Mesothelial cell of epicardium (in vitro differentiated cells): Measurements from ENCODE around the gene TFDP1. TPM values are rescaled to one million over a fixed set of nuclear protein-coding genes. Genes with fewer than 3 reads are reported as not detected.
A peak's percentile ranks its signal among the peaks of the same experiment; 100 is the strongest.

Experiments used
- DNase-seq, 2 experiments: peaks; one replicate each; pipeline ENCODE4 v3.0.0; 2021; ENCODE audit warnings: low spot score in 2 of 2; ENCODE audit not compliant: unreplicated experiment in 2 of 2
- H3K27ac Mint-ChIP-seq: 2 replicates; pipeline ENCODE4 v1.8.0; 2021; ENCODE audit warnings: mixed read lengths
- H3K27me3 Mint-ChIP-seq: 2 replicates; pipeline ENCODE4 v1.8.0; 2021; ENCODE audit warnings: low read depth, mixed read lengths
- H3K36me3 Mint-ChIP-seq: 2 replicates; pipeline ENCODE4 v1.8.0; 2021; ENCODE audit warnings: mixed read lengths
- H3K4me1 Mint-ChIP-seq: 2 replicates; pipeline ENCODE4 v1.8.0; 2021; ENCODE audit warnings: mixed read lengths
- H3K4me3 Mint-ChIP-seq: 2 replicates; pipeline ENCODE4 v1.8.0; 2021; ENCODE audit warnings: mild to moderate bottlenecking, moderate library complexity, mixed read lengths
- H3K9me3 Mint-ChIP-seq: 2 replicates; pipeline ENCODE4 v1.8.0; 2021; ENCODE audit warnings: mixed read lengths
- CTCF ChIP-seq: fragments of 200-600 bp; sonication (generic); IDR thresholded peaks from one replicate; pipeline ENCODE4 v1.5.0; 2021; ENCODE audit warnings: antibody characterized with exemption; ENCODE audit not compliant: unreplicated experiment
- total RNA-seq: library from RNA; stranded (reverse); gene quantifications from 3 replicates; pipeline ENCODE4 v1.2.1, GENCODE V29; 2021

The TFDP1 gene
- total RNA-seq, 1 donor from 2014 or later, result 52.6 TPM

DNA sequence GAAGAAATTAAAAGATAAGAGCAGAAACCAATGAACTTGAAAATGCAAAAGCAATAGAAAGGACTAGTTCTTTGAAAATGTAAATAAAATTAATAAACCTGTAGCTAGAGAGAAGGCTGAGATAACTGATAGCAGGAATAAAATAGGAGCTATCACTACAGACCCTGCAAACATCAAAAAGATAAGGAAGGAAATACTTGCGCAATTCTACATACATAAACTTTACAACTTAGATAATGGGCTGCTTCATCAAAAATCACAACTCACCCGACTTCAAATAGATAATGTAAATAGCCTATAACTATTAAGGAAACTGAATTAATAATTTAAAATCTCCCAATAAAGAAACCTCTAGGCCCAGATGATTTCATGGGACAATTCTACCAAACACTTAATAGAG, 77.0 kb downstream of the TFDP1 start:
- Mint-ChIP-seq H3K36me3 (no peaks in the 10 kb centered on the region), H3K9me3 (peaks cover 21% of the 10 kb centered on the region), H3K27me3 (peaks cover 3% of the 10 kb centered on the region), H3K4me3 (no peak overlapping the region), H3K27ac (no peak overlapping the region), H3K4me1 (no peaks in the 10 kb centered on the region)
- no peak for DNase-seq
- no peak for TF ChIP-seq CTCF

- Mint-ChIP-seq H3K4me1 (no peaks in the 10 kb centered on the region), H3K9me3 (peaks cover 21% of the 10 kb centered on the region), H3K27ac (no peak overlapping the region), H3K27me3 (peaks cover 3% of the 10 kb centered on the region), H3K4me3 (no peak overlapping the region), H3K36me3 (no peaks in the 10 kb centered on the region)
- DNase-seq, result peak in 1 of 2 experiments; percentile 13
- no peak for TF ChIP-seq CTCF
Observed at GRCh38 chr13:113663934-113664333, 79.4 kb downstream of the TFDP1 start.

DNA sequence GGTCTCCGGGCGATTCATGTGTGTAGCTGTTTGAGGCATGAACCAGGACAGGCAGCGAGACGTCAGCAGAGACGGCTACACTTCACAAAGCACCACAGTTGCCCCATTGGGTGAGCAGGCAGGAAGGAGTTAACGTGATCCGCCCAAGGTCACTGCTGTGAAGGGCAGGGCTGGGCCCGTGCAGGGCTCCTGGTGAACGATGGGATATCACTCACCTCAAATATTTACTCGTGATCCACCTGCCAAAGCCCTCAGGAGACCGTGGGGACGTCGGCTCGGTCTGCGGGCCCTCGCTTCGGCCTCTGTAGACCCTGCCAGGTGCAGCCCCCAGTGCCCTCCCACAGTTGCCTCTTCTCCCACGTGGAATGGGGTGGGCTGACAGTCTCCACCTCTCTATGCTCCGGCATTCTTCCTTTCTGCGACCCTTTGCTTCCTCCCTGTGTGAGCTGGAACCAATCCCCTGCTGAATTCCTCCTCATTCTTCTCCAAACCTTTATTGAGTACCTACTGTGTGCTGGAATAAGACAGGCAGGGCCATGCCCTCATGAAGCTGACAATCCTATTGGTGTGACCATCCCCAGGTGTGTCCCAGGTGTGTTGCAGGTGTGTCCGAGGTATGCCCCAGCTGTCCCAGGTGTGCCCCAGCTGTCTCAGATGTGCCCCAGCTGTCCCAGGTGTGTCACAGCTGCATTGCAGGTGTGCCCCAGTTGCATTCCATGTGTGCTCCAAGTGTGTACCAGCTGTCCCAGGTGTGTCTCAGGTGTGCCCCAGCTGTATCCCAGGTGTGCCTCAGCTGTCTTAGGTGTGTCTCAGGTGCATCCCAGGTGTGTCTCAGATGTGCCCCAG, 80.4 kb downstream of the TFDP1 start:
- TF ChIP-seq CTCF, result no peak
- Mint-ChIP-seq H3K4me3 (no peak overlapping the region), H3K27me3 (peaks cover 3% of the 10 kb centered on the region), H3K4me1 (no peaks in the 10 kb centered on the region), H3K27ac (no peak overlapping the region), H3K9me3 (peaks cover 21% of the 10 kb centered on the region), H3K36me3 (no peaks in the 10 kb centered on the region)
- peak; percentile 5 to 25 for DNase-seq

- Mint-ChIP-seq H3K36me3 (no peaks in the 10 kb centered on the region), H3K4me3 (no peak overlapping the region), H3K9me3 (peaks cover 18% of the 10 kb centered on the region), H3K27me3 (peaks cover 3% of the 10 kb centered on the region), H3K4me1 (no peaks in the 10 kb centered on the region), H3K27ac (no peak overlapping the region)
- no peak for TF ChIP-seq CTCF
- DNase-seq, result peak; percentile 5 to 24
Observed at GRCh38 chr13:113665597-113666328, 81.2 kb downstream of the TFDP1 start.

DNA sequence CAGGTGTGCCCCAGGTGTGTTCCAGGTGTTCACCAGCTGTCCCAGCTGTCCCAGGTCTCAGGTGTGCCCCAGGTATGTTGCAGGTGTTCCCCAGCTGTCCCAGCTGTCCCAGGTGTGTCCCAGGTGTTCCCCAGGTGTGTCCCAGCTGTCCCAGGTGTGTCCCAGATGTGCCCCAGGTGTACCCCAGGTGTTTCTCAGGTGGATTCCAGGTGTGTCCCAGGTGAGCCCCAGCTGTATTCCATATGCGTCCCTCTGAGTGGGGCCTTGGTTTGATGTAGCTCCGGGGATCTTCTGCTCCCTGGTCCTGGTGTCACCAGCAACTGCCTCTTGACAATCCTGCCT, 81.7 kb downstream of the TFDP1 start:
- Mint-ChIP-seq H3K27ac (no peak overlapping the region), H3K9me3 (peaks cover 13% of the 10 kb centered on the region), H3K4me3 (no peak overlapping the region), H3K36me3 (no peaks in the 10 kb centered on the region), H3K4me1 (no peaks in the 10 kb centered on the region), H3K27me3 (peaks cover 3% of the 10 kb centered on the region)
- peak; percentile 2 to 29 for DNase-seq
- TF ChIP-seq CTCF, result no peak
